B cell (primary cell): ENCODE results near the gene TMEM150A. TPM values are rescaled to one million over a fixed set of nuclear protein-coding genes. Genes with fewer than 3 reads are reported as not detected.

ENCODE experiments used
- ATAC-seq: fragments of 200-7000 bp; cut with Tn5 transposase; one replicate; pipeline ENCODE4 v1.10.0; 2021; ENCODE audit warnings: low read depth, mild to moderate bottlenecking, moderate number of reproducible peaks, moderate library complexity
- CTCF ChIA-PET: fragments of 350-600 bp; sonication (Branson Sonifier 250); formaldehyde crosslinking; loops from one replicate; lab custom pipeline; 2021; ENCODE audit warnings: antibody characterized with exemption, inconsistent platforms; lab: Charles Lee
- POLR2A ChIA-PET: fragments of 350-600 bp; sonication (Branson Sonifier 250); formaldehyde crosslinking; loops from one replicate; lab custom pipeline; 2021; ENCODE audit warnings: antibody characterized with exemption; lab: Charles Lee
- DNase-seq: peaks from one replicate; pipeline ENCODE4 v3.0.0; 2013
- H2AFZ ChIP-seq: 2 replicates; pipeline ENCODE4 v1.6.1; 2012; ENCODE audit warnings: mild to moderate bottlenecking, low read depth, low read length; ENCODE audit not compliant: insufficient read depth, poor library complexity, severe bottlenecking
- H3K27ac ChIP-seq, 2 donors: 1 replicate in 1 of 2; 2 replicates in 1 of 2; pipeline ENCODE4 v1.5.1; 2012 to 2013; ENCODE audit warnings: low read length in 2 of 2, mild to moderate bottlenecking in 2 of 2, moderate library complexity in 1 of 2
- H3K27me3 ChIP-seq, 4 experiments: fragments of 200-600 bp in 1 of 4; sonication (generic) in 1 of 4; replicated peaks in 1 of 4; 1 replicate in 2 of 4; 2 replicates in 2 of 4; pipeline versions ENCODE4 v1.6.1 to v1.7.0; 2013 to 2016; ENCODE audit warnings: low read length in 3 of 4, mild to moderate bottlenecking in 2 of 4, mixed read lengths in 1 of 4, moderate library complexity in 1 of 4; ENCODE audit not compliant: insufficient read depth in 4 of 4, control insufficient read depth in 3 of 4; ENCODE audit errors: control extremely low read depth in 1 of 4
- H3K36me3 ChIP-seq, 2 experiments: replicated peaks in 1 of 2; 1 replicate in 1 of 2; 2 replicates in 1 of 2; pipeline versions ENCODE4 v1.6.1 to v1.7.1; 2013; ENCODE audit warnings: low read length in 1 of 2; ENCODE audit not compliant: insufficient read depth in 2 of 2, control insufficient read depth in 1 of 2; ENCODE audit errors: control extremely low read depth in 1 of 2, extremely low read depth in 1 of 2
- H3K4me1 ChIP-seq, 2 donors: fragments of 200-600 bp in 1 of 2; sonication (generic) in 1 of 2; 1 replicate in 1 of 2; 2 replicates in 1 of 2; pipeline versions ENCODE4 v1.5.1 to v1.6.1; 2013 to 2017; ENCODE audit warnings: low read length in 2 of 2; ENCODE audit not compliant: control insufficient read depth in 2 of 2, insufficient read depth in 2 of 2
- H3K4me2 ChIP-seq: replicated peaks from 2 replicates; pipeline ENCODE3; 2012; ENCODE audit warnings: mild to moderate bottlenecking, low read depth, low read length; ENCODE audit not compliant: poor library complexity, severe bottlenecking
- H3K4me3 ChIP-seq, 5 experiments: fragments of 200-600 bp in 1 of 5; sonication (generic) in 1 of 5; 1 replicate in 3 of 5; 2 replicates in 2 of 5; pipeline versions ENCODE4 v1.5.1 to v1.7.0; 2011 to 2016; ENCODE audit warnings: low read length in 4 of 5, mild to moderate bottlenecking in 4 of 5, low read depth in 2 of 5, control low read depth in 1 of 5, moderate library complexity in 1 of 5; ENCODE audit not compliant: insufficient read depth in 1 of 5; ENCODE audit errors: control extremely low read depth in 1 of 5, extremely low read depth in 1 of 5
- H3K79me2 ChIP-seq: fragments of 200-600 bp; sonication (generic); one replicate; pipeline ENCODE4 v1.6.0; 2016; ENCODE audit warnings: low read length; ENCODE audit not compliant: control insufficient read depth, insufficient read depth
- H3K9ac ChIP-seq: fragments of 200-600 bp; sonication (generic); 2 replicates; pipeline ENCODE4 v1.6.1; 2017; ENCODE audit warnings: mild to moderate bottlenecking, low read length, moderate library complexity
- H3K9me3 ChIP-seq, 3 donors: one replicate each; pipeline versions ENCODE4 v1.6.1 to v1.7.1; 2013; ENCODE audit warnings: low read length in 2 of 3; ENCODE audit not compliant: control insufficient read depth in 2 of 3, insufficient read depth in 1 of 3; ENCODE audit errors: control extremely low read depth in 1 of 3
- H4K20me1 ChIP-seq: 2 replicates; pipeline ENCODE4 v1.6.0; 2012; ENCODE audit warnings: mild to moderate bottlenecking, low read length; ENCODE audit not compliant: insufficient read depth, control insufficient read depth, poor library complexity, severe bottlenecking
- H3K27ac Mint-ChIP-seq: one replicate; pipeline ENCODE4 v1.8.0; 2021; ENCODE audit warnings: mixed read lengths
- H3K27me3 Mint-ChIP-seq: one replicate; pipeline ENCODE4 v1.8.0; 2021; ENCODE audit warnings: mixed read lengths
- H3K4me1 Mint-ChIP-seq: one replicate; pipeline ENCODE4 v1.8.0; 2021; ENCODE audit warnings: mixed read lengths
- H3K4me3 Mint-ChIP-seq: one replicate; pipeline ENCODE4 v1.8.0; 2021; ENCODE audit warnings: mixed read lengths
- H3K9me3 Mint-ChIP-seq: one replicate; pipeline ENCODE4 v1.8.0; 2022; ENCODE audit warnings: mixed read lengths; ENCODE audit not compliant: insufficient read depth
- CTCF ChIP-seq: fragments of 200-600 bp; IDR thresholded peaks from one replicate; pipeline ENCODE4 v1.8.0; 2022; ENCODE audit warnings: antibody characterized with exemption, mild to moderate bottlenecking
- EZH2 ChIP-seq: IDR thresholded peaks from 2 replicates; pipeline ENCODE4 v1.6.1; 2012; ENCODE audit warnings: borderline replicate concordance, low read depth, mild to moderate bottlenecking, moderate library complexity, low read length; ENCODE audit not compliant: insufficient read depth, poor library complexity, severe bottlenecking
- WGBS: methylation state at CpG from one replicate; pipeline ENCODE4 v1.1.5; 2013; ENCODE audit warnings: missing lambda C conversion rate; ENCODE audit not compliant: insufficient coverage; 5-methylcytosine and 5-hydroxymethylcytosine counted together
- intact Hi-C: fragments of 100-400 bp; cut with micrococcal nuclease; formaldehyde crosslinking; loops from one replicate; pipeline ENCODE4 v1.10.0; 2022
- polyA plus RNA-seq: library from polyadenylated mRNA; depleted of rRNA; stranded (reverse); fragments of >200 nt; gene quantifications from 2 replicates; pipeline ENCODE4 v1.2.3, GENCODE V29; 2012
- total RNA-seq, 2 donors: library from RNA; stranded (reverse); fragments of 120-200 nt in 1 of 2; gene quantifications; 1 replicate in 1 of 2; 2 replicates in 1 of 2; pipeline versions ENCODE4 v1.2.3 to v1.2.4, GENCODE V29; 2013 to 2022

Gene TMEM150A
- total and polyA plus RNA-seq, 2 donors (not counting 1 experiment from before 2014, with no cell fraction given), result 23.0 to 26.4 TPM

DNA sequence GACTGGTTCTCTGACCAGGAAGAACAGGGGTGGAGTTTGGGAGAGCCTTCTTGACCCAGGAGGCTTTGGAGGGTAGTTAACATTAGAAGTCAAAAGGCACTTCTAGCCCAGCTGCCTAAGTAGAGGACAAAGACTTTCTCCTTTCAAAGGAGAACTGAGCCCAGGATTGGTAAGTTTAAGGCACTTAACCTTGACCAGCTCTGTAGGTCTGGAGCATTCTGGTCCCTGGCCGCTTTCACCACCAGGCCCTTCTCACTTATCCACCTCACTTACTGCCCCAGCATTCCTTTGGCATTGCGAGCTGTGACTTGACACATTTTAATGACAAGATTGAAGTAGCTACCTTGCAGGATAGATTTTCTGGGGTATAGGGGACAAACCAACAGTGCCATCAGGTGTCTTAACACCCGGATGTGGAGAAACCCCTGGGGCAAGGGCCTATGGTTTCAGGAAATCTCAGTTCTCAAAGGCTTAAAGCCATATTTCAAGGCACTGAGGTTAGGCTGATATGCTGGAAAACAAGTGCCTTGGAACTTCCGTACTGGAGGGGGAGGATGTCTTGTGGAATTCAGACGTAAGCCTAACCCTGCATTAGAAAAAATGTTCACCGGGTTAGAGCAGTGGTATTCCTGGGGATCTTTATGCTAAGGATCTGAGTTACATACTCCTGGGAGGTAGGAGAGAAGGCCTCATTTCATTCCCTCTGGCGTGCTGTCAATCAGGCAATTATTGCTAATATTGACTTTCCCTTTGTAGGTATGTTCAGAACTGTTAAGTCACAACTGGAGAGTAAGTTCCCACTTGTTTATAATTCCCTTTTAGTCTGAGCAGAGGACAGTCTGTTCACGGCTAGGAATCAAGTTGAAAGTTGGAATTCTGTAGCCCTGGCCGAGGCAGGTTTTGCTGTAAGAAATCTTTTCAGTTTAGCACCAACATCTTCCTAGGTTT lies 5.0 kb upstream of the TMEM150A start:
- TF ChIP-seq CTCF (no peak), EZH2 (no peak)
- 100% methylated on average over 4 of the region's 9 CpGs for WGBS

DNA sequence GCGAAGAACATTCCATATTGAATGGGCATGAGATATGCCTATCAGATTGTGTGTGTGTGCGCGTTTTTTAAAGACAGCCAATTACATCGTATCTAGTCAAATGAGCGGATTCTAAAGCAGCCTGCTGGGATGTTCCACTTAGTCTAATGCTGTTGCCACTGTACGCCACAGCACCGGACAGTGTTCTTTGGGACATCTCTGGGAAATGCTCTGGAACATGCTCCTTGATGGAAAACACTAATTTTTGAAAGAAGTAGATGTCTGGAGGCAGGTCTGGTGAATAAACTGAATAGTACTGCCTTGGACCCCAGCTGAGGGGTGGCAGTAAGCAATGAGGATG lies 3.6 kb upstream of the TMEM150A start:
- Histone ChIP-seq H4K20me1 (peaks cover 34% of the 10 kb centered on the region), H3K79me2 (peaks cover 26% of the 10 kb centered on the region), H3K27ac (no peak overlapping the region), H3K9ac (no peak overlapping the region), H3K27me3 (no peaks in the 10 kb centered on the region), H3K9me3 (no peaks in the 10 kb centered on the region), H3K4me3 (no peak overlapping the region), H2AFZ (no peak overlapping the region), H3K4me2 (no peak overlapping the region), H3K4me1 (peaks cover 22 to 32% of the 10 kb centered on the region in 2 donors), H3K36me3 (peaks cover 0 to 28% of the 10 kb centered on the region in 2 experiments)
- WGBS, result 97% methylated on average over 6 of the region's 7 CpGs
- CTCF ChIA-PET, result no interaction called here
- ATAC-seq (no peak), DNase-seq (no peak)
- Mint-ChIP-seq H3K27me3 (no peaks in the 10 kb centered on the region), H3K9me3 (no peaks in the 10 kb centered on the region), H3K4me3 (no peak overlapping the region), H3K4me1 (peaks cover 49% of the 10 kb centered on the region), H3K27ac (no peak overlapping the region)
- POLR2A ChIA-PET, result interaction anchor here (0.7 to 1.1 kb wide), 2 partner anchors 10 to 134 kb away, joined by 4 to 5 read pairs; partner anchors contain the start of gene USP39
- intact Hi-C loops, result no loop called here
- TF ChIP-seq EZH2, result no peak
- no peak for TF ChIP-seq CTCF

More for the DNA sequence above, 5.0 kb upstream of the TMEM150A start:
- H4K20me1 ChIP-seq, result peaks cover 34% of the 10 kb centered on the region
- intact Hi-C loops, result no loop called here
- H3K9ac ChIP-seq, result no peak overlapping the region
- H3K4me1 ChIP-seq, result peaks cover 19 to 33% of the 10 kb centered on the region in 2 donors
- peaks cover 34% of the 10 kb centered on the region for H3K79me2 ChIP-seq
- DNase-seq (no peak), ATAC-seq (no peak)
- H3K4me3 ChIP-seq, result no peak overlapping the region
- H2AFZ ChIP-seq, result no peak overlapping the region
- Mint-ChIP-seq H3K9me3 (no peaks in the 10 kb centered on the region), H3K4me1 (peaks cover 46% of the 10 kb centered on the region), H3K27me3 (no peaks in the 10 kb centered on the region), H3K4me3 (no peak overlapping the region), H3K27ac (peak overlapping the region; percentile 11)
- POLR2A ChIA-PET, result interaction anchor here (0.6 to 0.7 kb wide), 2 partner anchors 32 to 275 kb away, joined by 3 to 5 read pairs; no protein-coding TSS in a partner anchor
- H3K9me3 ChIP-seq, result no peaks in the 10 kb centered on the region
- H3K36me3 ChIP-seq, result peaks cover 0 to 28% of the 10 kb centered on the region in 2 experiments
- no peaks in the 10 kb centered on the region for H3K27me3 ChIP-seq
- CTCF ChIA-PET, result no interaction called here
- no peak overlapping the region for H3K4me2 ChIP-seq
- peak overlapping the region in 1 of 2 donors; percentile 19 for H3K27ac ChIP-seq
